Activated CD8-positive, alpha-beta T cell treated with anti-CD3 and anti-CD28 coated beads, Interleukin-2, amount 10 ng/mL, durations not matched to agents 7 days and 5 days (primary cell): Measurements from ENCODE around the gene SPSB4. TPM values are rescaled to one million over a fixed set of nuclear protein-coding genes. Genes with fewer than 3 reads are reported as not detected.
"Not testable (repeated sequence)": the region's sequence is repeated elsewhere in the genome, so short reads cannot be mapped to it uniquely, and the experiment has no call there.

Experiments used
- ATAC-seq: fragments of 150-1000 bp; cut with Tn5 transposase; one replicate; pipeline ENCODE4 v1.10.0; 2021; ENCODE audit warnings: moderate library complexity
- CTCF ChIA-PET: fragments of 350-600 bp; sonication (Branson Sonifier 250); formaldehyde crosslinking; loops from one replicate; lab custom pipeline; 2021; ENCODE audit warnings: antibody characterized with exemption; lab: Charles Lee
- POLR2A ChIA-PET: fragments of 350-600 bp; sonication (Branson Sonifier 250); formaldehyde crosslinking; loops from one replicate; lab custom pipeline; 2021; ENCODE audit warnings: antibody characterized with exemption; lab: Charles Lee
- DNase-seq: peaks from one replicate; pipeline ENCODE4 v3.0.0-alpha.2; 2020
- H3K27ac Mint-ChIP-seq: one replicate; pipeline ENCODE4 v1.8.0; 2021; ENCODE audit warnings: mild to moderate bottlenecking, mixed read lengths
- H3K27me3 Mint-ChIP-seq: one replicate; pipeline ENCODE4 v1.8.0; 2021; ENCODE audit warnings: low read depth, mixed read lengths
- H3K36me3 Mint-ChIP-seq: one replicate; pipeline ENCODE4 v1.8.0; 2021; ENCODE audit warnings: low read depth, mixed read lengths
- H3K4me1 Mint-ChIP-seq: one replicate; pipeline ENCODE4 v1.8.0; 2021; ENCODE audit warnings: low read depth, mixed read lengths
- H3K4me3 Mint-ChIP-seq: one replicate; pipeline ENCODE4 v1.8.0; 2021; ENCODE audit warnings: mild to moderate bottlenecking, mixed read lengths
- H3K9me3 Mint-ChIP-seq: one replicate; pipeline ENCODE4 v1.8.0; 2022; ENCODE audit warnings: mixed read lengths; ENCODE audit not compliant: insufficient read depth
- total RNA-seq, 2 experiments: library from RNA; stranded (reverse); gene quantifications; one replicate each; pipeline ENCODE4 v1.2.3, GENCODE V29; 2021

The SPSB4 gene
- total RNA-seq, 2 experiments from 2014 or later = not detected

- DNase-seq, H3K9me3 Mint-ChIP-seq, ATAC-seq, H3K4me3 Mint-ChIP-seq, H3K36me3 Mint-ChIP-seq, H3K4me1 Mint-ChIP-seq, H3K27me3 Mint-ChIP-seq, H3K27ac Mint-ChIP-seq, POLR2A ChIA-PET: not testable (repeated sequence)
- CTCF ChIA-PET = interaction anchor here (3.0 kb wide), 1 partner anchor 78 kb away, joined by 12 read pairs; no protein-coding TSS in a partner anchor
These were observed 62.5 kb downstream of the SPSB4 start for GRCh38 chr3:141113680-141114079.

GRCh38 chr3:141114179-141114745 is 63.1 kb downstream of the SPSB4 start:
- ATAC-seq (no peak), DNase-seq (no peak)
- H3K9me3 Mint-ChIP-seq = no peaks in the 10 kb centered on the region
- H3K36me3 Mint-ChIP-seq = no peaks in the 10 kb centered on the region
- ChIA-PET POLR2A (no interaction called here), CTCF (interaction anchor here (3.0 kb wide), 1 partner anchor 77 kb away, joined by 12 read pairs; no protein-coding TSS in a partner anchor)
- H3K4me3 Mint-ChIP-seq = no peak overlapping the region
- peaks cover 4% of the 10 kb centered on the region for H3K27me3 Mint-ChIP-seq
- H3K27ac Mint-ChIP-seq = no peak overlapping the region
- H3K4me1 Mint-ChIP-seq = no peaks in the 10 kb centered on the region

DNA sequence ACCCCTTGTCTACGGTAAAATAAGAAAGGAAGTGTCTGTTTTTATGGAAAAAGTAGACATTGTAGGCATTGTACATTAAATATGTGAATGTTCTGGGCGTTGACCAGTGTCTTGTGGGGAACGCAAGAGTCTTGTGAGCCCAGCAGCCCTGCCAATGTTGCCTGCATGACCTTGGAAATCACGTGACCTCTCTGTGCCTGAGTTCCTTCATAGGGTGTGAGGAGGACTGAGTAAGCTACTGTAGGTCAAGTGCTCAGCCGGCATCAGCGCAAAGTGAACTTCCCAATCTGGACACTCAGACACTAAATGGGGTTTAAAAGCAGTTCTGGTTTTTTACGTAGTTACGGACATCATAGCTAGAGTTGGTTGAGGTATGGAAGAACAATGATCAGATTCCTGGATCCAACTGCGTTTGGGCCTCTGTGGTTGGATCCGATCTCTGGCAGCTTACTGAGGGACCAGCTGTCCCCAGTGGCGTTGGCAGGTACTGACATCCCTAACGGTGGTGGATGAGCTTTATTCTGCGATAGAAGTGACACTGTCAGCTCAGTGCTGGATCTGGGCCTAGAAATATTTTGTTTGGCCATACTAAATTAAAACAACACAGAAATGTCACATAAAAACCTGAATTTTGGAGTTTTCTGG is 63.8 kb downstream of the SPSB4 start:
- H3K27me3 Mint-ChIP-seq = peaks cover 10% of the 10 kb centered on the region
- no peaks in the 10 kb centered on the region for H3K36me3 Mint-ChIP-seq
- ChIA-PET POLR2A (no interaction called here), CTCF (interaction anchor here (0.8 to 3.0 kb wide), 7 partner anchors 9 to 115 kb away, joined by 3 to 12 read pairs (median 4); no protein-coding TSS in a partner anchor)
- H3K9me3 Mint-ChIP-seq = no peaks in the 10 kb centered on the region
- H3K4me3 Mint-ChIP-seq = no peak overlapping the region
- no peak overlapping the region for H3K27ac Mint-ChIP-seq
- DNase-seq = no peak
- no peak for ATAC-seq
- no peaks in the 10 kb centered on the region for H3K4me1 Mint-ChIP-seq

GRCh38 chr3:141115789-141116541 is 64.8 kb downstream of the SPSB4 start:
- CTCF ChIA-PET = interaction anchor here (0.8 to 3.0 kb wide), 10 partner anchors 10 to 118 kb away, joined by 3 to 12 read pairs (median 4); no protein-coding TSS in a partner anchor
- POLR2A ChIA-PET = no interaction called here
- Mint-ChIP-seq H3K36me3 (no peaks in the 10 kb centered on the region), H3K27me3 (peaks cover 15% of the 10 kb centered on the region), H3K27ac (no peak overlapping the region), H3K4me1 (no peaks in the 10 kb centered on the region), H3K9me3 (no peaks in the 10 kb centered on the region), H3K4me3 (no peak overlapping the region)
- ATAC-seq (no peak), DNase-seq (no peak)

DNA sequence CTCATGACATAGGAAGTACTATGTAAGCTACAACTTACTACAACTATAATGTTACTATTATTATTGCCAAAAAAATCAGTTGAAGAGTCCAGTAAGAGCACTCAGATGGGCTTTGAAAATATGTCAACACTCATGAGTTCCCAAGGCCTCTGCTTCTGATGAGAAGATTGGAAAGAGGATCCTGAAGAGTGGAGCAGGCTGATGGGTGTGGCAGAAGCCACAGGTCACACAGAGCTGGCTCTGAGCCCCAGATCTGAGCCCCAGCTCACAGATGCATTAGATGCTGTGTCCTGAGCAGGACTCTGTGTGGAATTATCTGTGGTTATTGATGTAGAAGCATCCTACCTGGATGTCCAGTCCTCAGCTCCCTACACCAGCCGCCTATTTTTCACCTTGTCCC is 65.6 kb downstream of the SPSB4 start:
- Mint-ChIP-seq H3K36me3 (no peaks in the 10 kb centered on the region), H3K27ac (no peak overlapping the region), H3K27me3 (peaks cover 21% of the 10 kb centered on the region), H3K4me3 (no peak overlapping the region), H3K9me3 (no peaks in the 10 kb centered on the region), H3K4me1 (no peaks in the 10 kb centered on the region)
- CTCF ChIA-PET = interaction anchor here (1.0 to 2.7 kb wide), 4 partner anchors 11 to 119 kb away, joined by 3 to 11 read pairs (median 4); no protein-coding TSS in a partner anchor
- no peak for DNase-seq
- no peak for ATAC-seq
- POLR2A ChIA-PET = no interaction called here

DNA sequence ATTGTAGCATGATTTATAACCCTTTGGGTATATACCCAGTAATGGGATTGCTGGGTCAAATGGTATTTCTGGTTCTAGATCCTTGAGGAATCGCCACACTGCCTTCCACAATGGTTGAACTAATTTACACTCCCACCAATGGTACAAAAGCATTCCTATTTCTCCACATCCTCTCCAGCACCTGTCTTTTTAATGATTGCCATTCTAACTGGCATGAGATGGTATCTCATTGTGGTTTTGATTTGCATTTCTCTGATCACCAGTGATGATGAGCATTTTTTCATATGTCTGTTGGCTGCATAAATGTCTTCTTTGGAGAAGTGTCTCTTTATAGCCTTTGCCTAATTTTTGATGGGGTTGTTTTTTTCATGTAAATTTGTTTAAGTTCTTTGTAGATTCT is 66.8 kb downstream of the SPSB4 start:
- H3K36me3 Mint-ChIP-seq, H3K9me3 Mint-ChIP-seq, H3K4me3 Mint-ChIP-seq, ATAC-seq, CTCF ChIA-PET, POLR2A ChIA-PET, DNase-seq, H3K4me1 Mint-ChIP-seq, H3K27ac Mint-ChIP-seq: not testable (repeated sequence)
- H3K27me3 Mint-ChIP-seq = peaks cover 24% of the 10 kb centered on the region

GRCh38 chr3:141122455-141123030 is 71.4 kb downstream of the SPSB4 start:
- ATAC-seq = no peak

DNA sequence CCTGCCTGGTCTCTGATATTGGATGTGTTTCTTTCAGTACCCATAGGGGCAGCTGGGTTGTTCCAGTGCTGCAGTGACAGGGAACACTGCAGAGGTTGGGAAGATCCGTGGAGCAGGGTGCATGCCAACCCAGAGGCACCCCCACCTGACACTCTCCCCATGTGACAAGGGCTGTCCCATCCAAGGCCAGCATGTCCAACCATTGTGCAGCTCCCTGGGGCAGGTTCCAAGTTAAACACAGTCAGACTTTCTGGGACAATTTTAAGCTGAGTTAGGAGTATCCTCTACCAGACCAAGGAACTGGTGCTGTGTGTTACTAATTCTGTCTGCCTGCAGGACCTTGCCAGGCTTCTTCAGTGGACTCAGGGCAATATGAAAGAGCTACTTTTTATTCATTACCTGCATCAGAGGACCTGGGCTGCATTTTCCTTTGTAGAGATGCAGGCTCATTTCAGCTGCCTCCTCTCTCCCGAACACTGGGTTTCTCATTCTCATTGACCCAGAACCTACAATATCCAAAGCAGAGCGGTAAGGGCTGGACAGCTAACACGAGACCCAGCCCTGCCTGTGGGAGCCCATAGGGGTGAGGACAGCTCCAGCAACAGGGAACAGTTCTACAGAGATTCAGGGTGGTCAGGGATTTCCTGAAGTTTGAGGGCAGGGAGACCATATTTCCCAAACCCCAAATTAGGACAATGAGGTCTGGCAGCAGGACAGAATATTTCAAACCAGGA is 72.7 kb downstream of the SPSB4 start:
- no peak overlapping the region for H3K4me3 Mint-ChIP-seq
- ATAC-seq (no peak), DNase-seq (no peak)
- H3K27ac Mint-ChIP-seq = no peak overlapping the region
- H3K36me3 Mint-ChIP-seq = no peaks in the 10 kb centered on the region
- H3K27me3 Mint-ChIP-seq = peaks cover 27% of the 10 kb centered on the region
- no peaks in the 10 kb centered on the region for H3K4me1 Mint-ChIP-seq
- POLR2A ChIA-PET = no interaction called here
- CTCF ChIA-PET = interaction anchor here (0.9 kb wide), 1 partner anchor 22 kb away, joined by 3 read pairs; no protein-coding TSS in a partner anchor
- H3K9me3 Mint-ChIP-seq = no peaks in the 10 kb centered on the region

More at GRCh38 chr3:141122455-141123030, 71.4 kb downstream of the SPSB4 start:
- H3K27me3 Mint-ChIP-seq = peaks cover 29% of the 10 kb centered on the region
- no peaks in the 10 kb centered on the region for H3K4me1 Mint-ChIP-seq
- H3K36me3 Mint-ChIP-seq = no peaks in the 10 kb centered on the region
- no peak for DNase-seq
- H3K27ac Mint-ChIP-seq = no peak overlapping the region
- no peaks in the 10 kb centered on the region for H3K9me3 Mint-ChIP-seq
- H3K4me3 Mint-ChIP-seq = no peak overlapping the region
- POLR2A ChIA-PET = no interaction called here
- CTCF ChIA-PET = interaction anchor here (1.1 kb wide), 1 partner anchor 122 kb away, joined by 3 read pairs; no protein-coding TSS in a partner anchor

GRCh38 chr3:141124715-141125114 is 73.6 kb downstream of the SPSB4 start:
- H3K4me3 Mint-ChIP-seq = no peak overlapping the region
- no peak overlapping the region for H3K27ac Mint-ChIP-seq
- H3K4me1 Mint-ChIP-seq = no peaks in the 10 kb centered on the region
- POLR2A ChIA-PET = no interaction called here
- ATAC-seq = no peak
- CTCF ChIA-PET = no interaction called here
- DNase-seq = no peak
- H3K36me3 Mint-ChIP-seq = no peaks in the 10 kb centered on the region
- H3K27me3 Mint-ChIP-seq = peaks cover 22% of the 10 kb centered on the region
- no peaks in the 10 kb centered on the region for H3K9me3 Mint-ChIP-seq

- Mint-ChIP-seq H3K27me3 (peaks cover 15% of the 10 kb centered on the region), H3K27ac (no peak overlapping the region), H3K9me3 (no peaks in the 10 kb centered on the region), H3K4me3 (no peak overlapping the region), H3K36me3 (no peaks in the 10 kb centered on the region), H3K4me1 (no peaks in the 10 kb centered on the region)
- CTCF ChIA-PET = no interaction called here
- POLR2A ChIA-PET = no interaction called here
- no peak for DNase-seq
- ATAC-seq = no peak
These were observed 74.2 kb downstream of the SPSB4 start for GRCh38 chr3:141125351-141125750.
